Neural progenitor cell (in vitro differentiated cells): Measurements from ENCODE around the gene C16orf46.

Experiments
- CTCF ChIP-seq: fragments of 200-600 bp; sonication (generic); IDR thresholded peaks from 2 replicates; pipeline ENCODE4 v1.5.1; 2017; ENCODE audit warnings: antibody characterized with exemption, mild to moderate bottlenecking
- EZH2 ChIP-seq: fragments of 200-600 bp; sonication (generic); IDR thresholded peaks from 2 replicates; pipeline ENCODE4 v1.6.1; 2017; ENCODE audit warnings: antibody characterized with exemption, mild to moderate bottlenecking, moderate library complexity
- EZH2phosphoT487 ChIP-seq: fragments of 200-600 bp; sonication (generic); IDR thresholded peaks from 2 replicates; pipeline ENCODE4 v1.6.1; 2017; ENCODE audit warnings: antibody characterized with exemption

- TF ChIP-seq CTCF (no peak), EZH2phosphoT487 (no peak), EZH2 (no peak)
Measured at GRCh38 chr16:81012974-81013373, 64.1 kb downstream of the C16orf46 start.
